Thymus (tissue), 11 donors: ENCODE results near the gene ZNF547. TPM values are rescaled to one million over a fixed set of nuclear protein-coding genes. Genes with fewer than 3 reads are reported as not detected.

ENCODE experiments used
- DNase-seq, 9 donors: peaks; one replicate each; pipeline ENCODE4 v3.0.0-alpha.2; 2013; ENCODE audit warnings: low spot score in 9 of 9, low read depth in 6 of 9, missing footprints in 1 of 9
- H3K27ac ChIP-seq, 2 donors: one replicate each; pipeline ENCODE4 v1.5.1; 2013; ENCODE audit warnings: control low read depth in 1 of 2, low read depth in 1 of 2, low read length in 1 of 2, mild to moderate bottlenecking in 1 of 2, moderate library complexity in 1 of 2
- H3K27me3 ChIP-seq, 2 donors: one replicate each; pipeline ENCODE4 v1.5.1; 2013; ENCODE audit warnings: low read length in 1 of 2; ENCODE audit not compliant: control insufficient read depth in 2 of 2, insufficient read depth in 1 of 2
- H3K36me3 ChIP-seq, 2 donors: one replicate each; pipeline ENCODE4 v1.5.1; 2013; ENCODE audit warnings: low read length in 1 of 2, mild to moderate bottlenecking in 1 of 2, moderate library complexity in 1 of 2; ENCODE audit not compliant: control insufficient read depth in 2 of 2, insufficient read depth in 2 of 2
- H3K4me1 ChIP-seq, 2 donors: one replicate each; pipeline ENCODE4 v1.5.1; 2013; ENCODE audit warnings: low read length in 2 of 2; ENCODE audit not compliant: control insufficient read depth in 2 of 2, insufficient read depth in 2 of 2
- H3K4me3 ChIP-seq, 2 donors: one replicate each; pipeline ENCODE4 v1.5.1; 2013; ENCODE audit warnings: low read length in 2 of 2, control low read depth in 1 of 2, mild to moderate bottlenecking in 1 of 2
- H3K9me3 ChIP-seq, 2 donors: one replicate each; pipeline ENCODE4 v1.5.1; 2013; ENCODE audit warnings: low read length in 1 of 2, mild to moderate bottlenecking in 1 of 2; ENCODE audit not compliant: control insufficient read depth in 2 of 2, insufficient read depth in 1 of 2
- WGBS: extraction: QIAGEN DNeasy Blood & Tissue Kit; methylation state at CpG from one replicate; pipeline ENCODE4 v1.1.7; 2013; 5-methylcytosine and 5-hydroxymethylcytosine counted together
- polyA plus RNA-seq: library from polyadenylated mRNA; stranded (reverse); fragments of 200-250 nt; gene quantifications from one replicate; pipeline ENCODE4 v1.2.3, GENCODE V29; 2013
- total RNA-seq: library from RNA; stranded (reverse); fragments of 120-200 nt; gene quantifications from one replicate; pipeline ENCODE4 v1.2.4, GENCODE V29; 2013
- donor health status: healthy.

ZNF547 gene
- total and polyA plus RNA-seq, 2 donors = 4.3 to 7.2 TPM

- DNase-seq = no peak
- Histone ChIP-seq H3K4me3 (no peak overlapping the region), H3K27me3 (no peaks in the 10 kb centered on the region), H3K4me1 (no peaks in the 10 kb centered on the region), H3K9me3 (peaks cover 2 to 4% of the 10 kb centered on the region in 2 donors), H3K27ac (no peak overlapping the region), H3K36me3 (peaks cover 2 to 3% of the 10 kb centered on the region in 2 donors)
- 89% methylated on average over 7 of the region's 7 CpGs for WGBS
These were observed 19.6 kb downstream of the ZNF547 start for GRCh38 chr19:57382806-57383488.

GRCh38 chr19:57389194-57389729 is 25.9 kb downstream of the ZNF547 start:
- Histone ChIP-seq H3K4me3 (peak overlapping the region; percentile 67 to 82), H3K36me3 (peaks cover 5 to 6% of the 10 kb centered on the region in 2 donors), H3K27ac (peak overlapping the region; percentile 75 to 85), H3K4me1 (peaks cover 8 to 10% of the 10 kb centered on the region in 2 donors), H3K9me3 (peaks cover 0 to 2% of the 10 kb centered on the region in 2 donors), H3K27me3 (no peaks in the 10 kb centered on the region)
- WGBS = 62% methylated on average over 11 of the region's 11 CpGs
- DNase-seq = no peak

DNA sequence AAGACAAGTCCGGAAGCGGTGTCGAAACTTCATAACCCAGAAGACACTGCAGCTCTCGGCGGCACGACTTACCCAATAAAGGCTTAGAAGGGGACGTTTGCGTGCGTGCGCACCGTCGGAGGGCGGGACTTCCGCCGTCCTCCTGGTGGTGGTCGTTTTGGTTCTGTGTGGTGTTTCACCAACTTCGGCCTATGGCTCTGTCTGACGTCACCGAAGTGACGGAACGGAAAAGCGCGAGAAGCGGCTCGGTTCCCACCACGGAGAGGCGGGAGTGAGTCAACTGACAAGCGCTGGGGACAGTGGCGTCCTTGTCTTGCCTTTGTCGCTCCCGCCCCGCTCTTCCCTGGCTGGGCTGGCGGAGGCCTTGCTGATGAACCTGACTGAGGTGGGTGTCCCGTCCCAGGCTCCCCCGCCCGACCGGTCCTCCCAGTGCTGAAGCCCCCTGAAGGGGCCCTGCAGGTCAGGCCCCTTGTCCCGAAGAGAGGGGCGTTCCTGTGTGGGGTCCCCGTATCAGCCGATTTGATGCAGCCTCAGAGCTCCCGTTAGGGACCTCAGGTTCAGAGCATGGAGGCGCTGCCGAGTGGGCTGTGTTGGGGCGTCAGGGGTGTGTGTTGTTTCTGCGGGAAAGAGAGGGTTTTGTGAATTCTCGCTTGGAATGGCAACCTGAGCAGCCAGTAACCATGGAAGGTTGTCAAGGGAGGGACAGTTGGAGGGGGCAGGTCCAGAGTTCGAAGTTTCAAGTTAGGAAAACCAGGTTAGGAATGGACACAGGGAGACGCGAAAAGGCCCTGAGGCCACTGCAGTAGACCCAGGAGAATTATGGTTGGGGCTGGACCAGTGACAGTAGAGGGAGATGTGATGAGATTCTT is 26.6 kb downstream of the ZNF547 start, which contains the start of gene ZNF548:
Gene ZNF548 (plus strand): TSS at position 125 of the 869 bp plus-strand sequence. CDS start 246 bp downstream, at position 371.
- Histone ChIP-seq H3K27me3 (no peaks in the 10 kb centered on the region), H3K9me3 (peaks cover 0 to 1% of the 10 kb centered on the region in 2 donors), H3K27ac (peak within 1 kb of the TSS; percentile 77 to 89), H3K4me3 (peak within 1 kb of the TSS; percentile 67 to 82), H3K4me1 (peaks cover 8 to 10% of the 10 kb centered on the region in 2 donors), H3K36me3 (peaks cover 6 to 10% of the 10 kb centered on the region in 2 donors)
- DNase-seq = peak; percentile 92 to 98 (median 96)
- WGBS = 1% methylated on average over 50 of the region's 50 CpGs

DNA sequence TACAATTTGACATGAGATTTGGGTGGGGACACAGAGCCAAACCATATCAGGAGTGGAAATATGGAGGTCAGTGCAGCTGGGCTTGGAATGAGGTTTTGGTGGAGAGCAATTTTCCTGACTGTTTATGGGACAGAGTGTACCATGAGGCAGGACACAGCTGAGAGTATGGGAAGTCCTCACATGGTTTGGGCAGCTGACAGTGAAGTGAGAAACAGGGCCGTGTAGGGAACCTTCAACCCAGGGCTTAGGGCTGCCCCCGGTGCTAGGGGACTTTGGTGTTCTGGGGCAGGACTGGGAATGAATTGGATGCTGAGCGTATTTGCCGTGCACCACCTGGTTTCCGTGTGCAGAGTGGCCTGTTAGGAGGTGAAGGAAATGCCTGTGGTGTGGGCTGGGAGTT is 32.4 kb downstream of the ZNF547 start:
- H3K27me3 ChIP-seq = no peaks in the 10 kb centered on the region
- H3K4me3 ChIP-seq = no peak overlapping the region
- peaks cover 8 to 11% of the 10 kb centered on the region in 2 donors for H3K9me3 ChIP-seq
- H3K36me3 ChIP-seq = peaks cover 40 to 51% of the 10 kb centered on the region in 2 donors
- H3K4me1 ChIP-seq = peaks cover under 1 to 3% of the 10 kb centered on the region in 2 donors
- H3K27ac ChIP-seq = no peak overlapping the region
- DNase-seq = no peak
- WGBS = 96% methylated on average over 5 of the region's 5 CpGs

DNA sequence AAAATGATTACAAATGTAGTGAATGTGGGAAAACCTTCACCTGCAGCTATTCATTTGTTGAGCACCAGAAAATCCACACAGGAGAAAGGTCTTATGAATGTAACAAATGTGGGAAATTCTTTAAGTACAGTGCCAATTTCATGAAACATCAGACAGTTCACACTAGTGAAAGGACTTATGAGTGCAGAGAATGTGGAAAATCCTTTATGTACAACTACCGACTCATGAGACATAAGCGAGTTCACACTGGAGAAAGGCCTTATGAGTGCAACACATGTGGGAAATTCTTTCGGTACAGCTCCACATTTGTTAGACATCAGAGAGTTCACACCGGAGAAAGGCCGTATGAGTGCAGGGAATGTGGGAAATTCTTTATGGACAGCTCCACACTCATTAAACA is 35.5 kb downstream of the ZNF547 start:
- Histone ChIP-seq H3K9me3 (peaks cover 11 to 21% of the 10 kb centered on the region in 2 donors), H3K4me1 (no peaks in the 10 kb centered on the region), H3K4me3 (no peak overlapping the region), H3K27me3 (no peaks in the 10 kb centered on the region), H3K27ac (no peak overlapping the region), H3K36me3 (peaks cover 40 to 50% of the 10 kb centered on the region in 2 donors)
- WGBS = 98% methylated on average over 5 of the region's 5 CpGs
- no peak for DNase-seq

GRCh38 chr19:57403737-57404563 is 40.6 kb downstream of the ZNF547 start:
- WGBS = 97% methylated on average over 9 of the region's 9 CpGs

GRCh38 chr19:57406516-57407123 is 43.3 kb downstream of the ZNF547 start:
- no peak overlapping the region for H3K27ac ChIP-seq
- no peaks in the 10 kb centered on the region for H3K27me3 ChIP-seq
- peaks cover 0 to 2% of the 10 kb centered on the region in 2 donors for H3K36me3 ChIP-seq
- 28% methylated on average over 8 of the region's 8 CpGs for WGBS
- no peak overlapping the region for H3K4me3 ChIP-seq
- DNase-seq = peak in 8 of 9 donors; percentile 23 to 80 (median 60)
- peaks cover 0 to 13% of the 10 kb centered on the region in 2 donors for H3K9me3 ChIP-seq
- peaks cover 3 to 6% of the 10 kb centered on the region in 2 donors for H3K4me1 ChIP-seq

More at GRCh38 chr19:57403737-57404563, 40.6 kb downstream of the ZNF547 start:
- Histone ChIP-seq H3K4me3 (no peak overlapping the region), H3K4me1 (no peaks in the 10 kb centered on the region), H3K27ac (no peak overlapping the region), H3K27me3 (no peaks in the 10 kb centered on the region), H3K9me3 (peaks cover 0 to 13% of the 10 kb centered on the region in 2 donors), H3K36me3 (peaks cover 4 to 5% of the 10 kb centered on the region in 2 donors)
- no peak for DNase-seq
